Measurements from ENCODE around the gene PREX1.

The PREX1 gene

DNA sequence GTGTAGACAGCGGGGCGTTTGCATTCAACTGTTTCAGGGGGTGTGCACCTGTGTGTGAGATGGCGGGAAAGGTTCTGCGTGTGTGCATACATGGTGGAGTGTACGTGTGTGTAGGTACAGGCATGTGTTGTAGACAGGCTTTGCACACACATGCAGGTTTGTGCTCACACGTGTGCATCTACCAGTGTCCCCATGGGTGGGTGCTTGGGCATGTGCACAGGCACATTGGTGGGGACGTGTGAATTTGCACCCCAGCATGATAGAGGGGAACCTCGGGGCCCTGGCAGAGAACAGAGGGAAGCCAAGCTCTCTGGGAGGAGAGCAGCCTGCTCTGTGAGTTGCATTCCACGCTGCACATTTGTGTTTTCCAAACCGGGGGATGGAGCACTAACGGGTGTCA lies 250.2 kb downstream of the PREX1 start:
- DNase-seq (ENCODE audit: low spot score), result no peak

GRCh38 chr20:48574383-48574782 lies 253.4 kb downstream of the PREX1 start:
- DNase-seq (ENCODE audit: low spot score), result peak; percentile 64

Data from SW480 (cell line).